ENCODE results near the gene ARPP21. TPM values are rescaled to one million over a fixed set of nuclear protein-coding genes. Genes with fewer than 3 reads are reported as not detected.
A peak's percentile ranks its signal among the peaks of the same experiment; 100 is the strongest.

ARPP21 gene
- total RNA-seq, 1 experiment from 2014 or later, result not detected

- TF ChIP-seq ATF1 (CRISPR knock-in tag; IDR thresholded peaks at IDR 0.05) (no peak), FOXK1 (CRISPR knock-in tag; IDR thresholded peaks at IDR 0.05) (no peak), ZNF423 (CRISPR knock-in tag; IDR thresholded peaks at IDR 0.05) (no peak), KAT7 (CRISPR knock-in tag; IDR thresholded peaks at IDR 0.05; ENCODE audit: borderline replicate concordance) (no peak), ZSCAN18 (CRISPR knock-in tag; IDR thresholded peaks at IDR 0.05) (no peak)
- TF ChIP-seq, protein P1, sequence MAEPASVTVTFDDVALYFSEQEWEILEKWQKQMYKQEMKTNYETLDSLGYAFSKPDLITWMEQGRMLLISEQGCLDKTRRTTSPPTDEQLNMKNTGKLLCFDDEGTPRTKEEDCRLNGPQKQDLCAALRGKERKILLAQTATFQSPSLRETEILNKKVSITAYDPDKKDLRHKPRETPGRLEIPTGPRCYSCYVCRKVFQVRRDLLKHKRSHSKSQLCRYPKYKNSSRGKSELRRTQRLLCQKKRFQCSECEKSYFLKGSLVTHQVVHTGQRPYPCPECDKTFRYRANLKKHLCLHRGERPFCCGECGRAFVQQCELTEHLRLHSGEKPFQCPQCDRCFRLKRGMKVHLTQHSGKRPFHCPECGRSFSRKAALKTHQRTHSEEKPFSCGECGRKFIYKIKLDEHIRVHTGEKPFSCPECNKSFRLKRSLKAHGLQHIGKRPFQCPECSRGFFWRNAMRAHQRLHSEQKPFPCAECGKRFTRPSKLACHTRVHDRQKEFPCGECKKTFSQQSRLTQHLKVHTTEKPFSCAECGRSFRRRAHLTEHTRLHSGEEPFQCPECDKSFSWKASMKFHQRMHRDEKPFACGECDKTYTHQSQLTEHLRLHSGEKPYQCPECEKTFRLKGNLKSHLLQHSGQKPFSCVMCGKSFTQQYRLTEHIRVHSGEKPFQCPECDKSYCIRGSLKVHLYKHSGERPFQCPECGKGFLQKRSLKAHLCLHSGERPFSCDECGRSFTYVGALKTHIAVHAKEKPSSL (CRISPR knock-in tag; conservative IDR thresholded peaks at IDR 0.05), result no peak
- TF ChIP-seq, protein P2, sequence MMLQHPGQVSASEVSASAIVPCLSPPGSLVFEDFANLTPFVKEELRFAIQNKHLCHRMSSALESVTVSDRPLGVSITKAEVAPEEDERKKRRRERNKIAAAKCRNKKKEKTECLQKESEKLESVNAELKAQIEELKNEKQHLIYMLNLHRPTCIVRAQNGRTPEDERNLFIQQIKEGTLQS (CRISPR knock-in tag; conservative IDR thresholded peaks at IDR 0.05), result no peak
These were observed 118.8 kb downstream of the ARPP21 start (continued) for GRCh38 chr3:35757991-35758757.

DNA sequence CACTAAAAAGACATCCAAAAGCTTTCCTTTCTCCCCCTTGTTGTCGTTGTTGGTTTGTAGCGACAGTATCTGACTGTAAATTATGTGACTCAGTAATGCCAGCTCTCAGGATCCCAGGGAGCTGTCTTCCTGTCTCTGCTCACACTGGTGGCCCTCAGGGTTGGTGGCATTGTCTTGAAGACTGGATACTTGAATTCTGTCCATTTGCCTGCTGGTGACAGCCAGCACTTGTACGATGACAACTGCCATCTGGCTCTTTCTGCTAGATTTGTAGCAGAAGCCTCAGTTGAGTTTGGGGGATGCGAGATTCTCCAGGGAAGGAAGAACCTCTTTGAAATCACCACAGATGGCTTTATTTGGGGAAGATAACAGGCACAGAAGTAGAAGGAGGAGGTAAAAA, 120.8 kb downstream of the ARPP21 start:
- Mint-ChIP-seq H3K27me3 (ENCODE audit: low read depth) (no peaks in the 10 kb centered on the region), H3K9me3 (no peaks in the 10 kb centered on the region), H3K4me3 (no peak overlapping the region), H3K36me3 (no peaks in the 10 kb centered on the region), H3K27ac (no peak overlapping the region), H3K4me1 (peaks cover 17% of the 10 kb centered on the region)
- CTCF ChIA-PET, result no interaction called here
- no peak for DNase-seq (ENCODE audit: low spot score)
- POLR2A ChIA-PET, result no interaction called here
- no peak for TF ChIP-seq FOXJ3 (CRISPR knock-in tag; IDR thresholded peaks at IDR 0.05; ENCODE audit: borderline replicate concordance)
- no peak for TF ChIP-seq E2F1 (CRISPR knock-in tag; IDR thresholded peaks at IDR 0.05)
- TF ChIP-seq ZNF396 (CRISPR knock-in tag; IDR thresholded peaks at IDR 0.05; ENCODE audit: borderline replicate concordance), result no peak
- TF ChIP-seq TP53 (CRISPR knock-in tag; IDR thresholded peaks at IDR 0.05), result no peak
- TF ChIP-seq TEAD4 (CRISPR knock-in tag; IDR thresholded peaks at IDR 0.05), result no peak
- TF ChIP-seq IRF2 (CRISPR knock-in tag; IDR thresholded peaks at IDR 0.05; ENCODE audit: borderline replicate concordance, low read depth), result no peak
- TF ChIP-seq JUN (CRISPR knock-in tag; IDR thresholded peaks at IDR 0.05), result no peak
- TF ChIP-seq ZNF423 (CRISPR knock-in tag; IDR thresholded peaks at IDR 0.05), result no peak
- TF ChIP-seq AR (CRISPR knock-in tag; IDR thresholded peaks at IDR 0.05), result no peak
- no peak for TF ChIP-seq ARID4B (CRISPR knock-in tag; IDR thresholded peaks at IDR 0.05; ENCODE audit: borderline replicate concordance)
- 0 out of 2 replicates have a peak, but pooled peaks have one; percentile 26 for ATAC-seq

Measured in WTC11 (cell line).